MM.1S (cell line): ENCODE data around the gene ARHGAP1.

Experiments used
- CTCF ChIP-seq: fragments of 300-600 bp; sonication (generic); IDR thresholded peaks from 2 replicates; pipeline ENCODE4 v1.5.1; 2016; ENCODE audit warnings: antibody characterized with exemption, low read length, mixed read lengths
- EZH2 ChIP-seq: fragments of 300-600 bp; sonication (generic); optimal IDR thresholded peaks from 2 replicates; pipeline ENCODE3; 2017; ENCODE audit warnings: low read depth, mild to moderate bottlenecking, antibody characterized with exemption, low read length, mixed read lengths
- EZH2phosphoT487 ChIP-seq: fragments of 300-600 bp; sonication (generic); IDR thresholded peaks from 2 replicates; pipeline ENCODE4 v1.6.1; 2018; ENCODE audit warnings: antibody characterized with exemption, low read length

GRCh38 chr11:46643986-46644385 lies 56.4 kb downstream of the ARHGAP1 start:
- TF ChIP-seq CTCF (no peak), EZH2 (no peak), EZH2phosphoT487 (no peak)
